Fibroblast of the aortic adventitia (primary cell): ENCODE data around the gene MEF2B. TPM values are rescaled to one million over a fixed set of nuclear protein-coding genes. Genes with fewer than 3 reads are reported as not detected.
"Not testable (repeated sequence)": the region's sequence is repeated elsewhere in the genome, so short reads cannot be mapped to it uniquely, and the experiment has no call there.

Source experiments
- DNase-seq: peaks from one replicate; pipeline ENCODE4 v3.0.0-alpha.2; 2010; ENCODE audit warnings: low read depth
- H3K4me3 ChIP-seq: 2 replicates; pipeline ENCODE4 v1.5.1; 2011; ENCODE audit warnings: low read depth, mild to moderate bottlenecking, control low read depth, low read length, moderate library complexity
- CTCF ChIP-seq: IDR thresholded peaks from 2 replicates; pipeline ENCODE4 v1.5.1; 2011; ENCODE audit warnings: mild to moderate bottlenecking, low read length, control low read depth, inconsistent platforms; ENCODE audit not compliant: insufficient read depth
- total RNA-seq: library from RNA; depleted of rRNA; stranded (reverse); fragments of >200 nt; gene quantifications from 2 replicates; pipeline ENCODE4 v1.2.3, GENCODE V29; 2012; ENCODE audit warnings: low replicate concordance

MEF2B gene
- total RNA-seq, 1 donor, result 0.27 TPM

GRCh38 chr19:19113040-19113626, 56.9 kb downstream of the MEF2B start:
- no peak overlapping the region for H3K4me3 ChIP-seq
- DNase-seq, result peak; percentile 30
- peak; percentile 8 for TF ChIP-seq CTCF

GRCh38 chr19:19111967-19112580, 58.0 kb downstream of the MEF2B start:
- no peak for TF ChIP-seq CTCF
- no peak for DNase-seq
- H3K4me3 ChIP-seq, result no peak overlapping the region

- DNase-seq, result no peak
- H3K4me3 ChIP-seq, result no peak overlapping the region
- TF ChIP-seq CTCF, result no peak
Measured at GRCh38 chr19:19111136-19111835, 58.8 kb downstream of the MEF2B start.

- no peak overlapping the region for H3K4me3 ChIP-seq
- DNase-seq, result no peak
- no peak for TF ChIP-seq CTCF
Measured at GRCh38 chr19:19110410-19111135, 59.5 kb downstream of the MEF2B start.

- DNase-seq, result peak; percentile 40
- H3K4me3 ChIP-seq, result no peak overlapping the region
- no peak for TF ChIP-seq CTCF
Measured at GRCh38 chr19:19109601-19110000, 60.5 kb downstream of the MEF2B start.

GRCh38 chr19:19107654-19108053, 62.4 kb downstream of the MEF2B start:
- no peak for DNase-seq
- no peak for TF ChIP-seq CTCF
- no peak overlapping the region for H3K4me3 ChIP-seq

GRCh38 chr19:19106938-19107337, 63.1 kb downstream of the MEF2B start:
- H3K4me3 ChIP-seq, DNase-seq: not testable (repeated sequence)
